MCF 10A (cell line): ENCODE measurements around the gene NOB1. TPM values are rescaled to one million over a fixed set of nuclear protein-coding genes. Genes with fewer than 3 reads are reported as not detected.

ENCODE experiments used
- BruUV-seq: library from RNA; stranded (reverse); fragments of 400-500 nt; replicated peaks from 2 replicates; lab custom pipeline; 2021; lab: Mats Ljungman, UMichigan
- CTCF ChIA-PET: fragments of 300-600 bp; sonication (Branson Sonifier 250); formaldehyde crosslinking; extraction: SDS; loops from one replicate; lab custom pipeline; 2021; ENCODE audit warnings: antibody characterized with exemption, inconsistent platforms; lab: Yijun Ruan, JAX
- POLR2A ChIA-PET: fragments of 300-600, 350-650 bp; sonication (Branson Sonifier 250); formaldehyde crosslinking; extraction: SDS; loops from one replicate; lab custom pipeline; 2020; ENCODE audit warnings: antibody characterized with exemption, inconsistent platforms; lab: Yijun Ruan, JAX
- DNase-seq: peaks from one replicate; pipeline ENCODE4 v3.0.0-alpha.2; 2018; ENCODE audit not compliant: unreplicated experiment
- H3K27ac Mint-ChIP-seq: one replicate; pipeline ENCODE4 v1.8.0; 2022; ENCODE audit warnings: mild to moderate bottlenecking, low read depth, mixed read lengths; ENCODE audit not compliant: unreplicated experiment
- H3K27me3 Mint-ChIP-seq: one replicate; pipeline ENCODE4 v1.8.0; 2022; ENCODE audit warnings: mixed read lengths; ENCODE audit not compliant: insufficient read depth, unreplicated experiment
- H3K36me3 Mint-ChIP-seq: one replicate; pipeline ENCODE4 v1.8.0; 2022; ENCODE audit warnings: mild to moderate bottlenecking, moderate library complexity, mixed read lengths; ENCODE audit not compliant: insufficient read depth, unreplicated experiment
- H3K4me1 Mint-ChIP-seq: one replicate; pipeline ENCODE4 v1.8.0; 2022; ENCODE audit warnings: mixed read lengths; ENCODE audit not compliant: insufficient read depth, unreplicated experiment
- H3K4me3 Mint-ChIP-seq: one replicate; pipeline ENCODE4 v1.8.0; 2022; ENCODE audit warnings: mild to moderate bottlenecking, moderate library complexity, mixed read lengths; ENCODE audit not compliant: unreplicated experiment
- H3K9me3 Mint-ChIP-seq: one replicate; pipeline ENCODE4 v1.8.0; 2022; ENCODE audit warnings: mixed read lengths; ENCODE audit not compliant: unreplicated experiment
- CTCF ChIP-seq: fragments of 200-600 bp; IDR thresholded peaks from one replicate; pipeline ENCODE4 v1.8.0; 2022; ENCODE audit warnings: antibody characterized with exemption, mild to moderate bottlenecking; ENCODE audit not compliant: unreplicated experiment
- intact Hi-C: fragments of 100-400 bp; cut with micrococcal nuclease; formaldehyde crosslinking; loops from 2 replicates; pipeline ENCODE4 v1.14.1; 2022
- total RNA-seq: library from RNA; stranded (reverse); gene quantifications from 2 replicates; pipeline ENCODE4 v1.2.3, GENCODE V29; 2022

The NOB1 gene
- total RNA-seq, 1 experiment from 2014 or later = 110 TPM

- no peak for TF ChIP-seq CTCF
- POLR2A ChIA-PET = no interaction called here
- Mint-ChIP-seq H3K9me3 (no peaks in the 10 kb centered on the region), H3K36me3 (peaks cover 10% of the 10 kb centered on the region), H3K27ac (no peak overlapping the region), H3K27me3 (no peaks in the 10 kb centered on the region), H3K4me3 (no peak overlapping the region), H3K4me1 (peaks cover 5% of the 10 kb centered on the region)
- no TSS peak for BruUV-seq
- no peak for DNase-seq
- intact Hi-C loops = no loop called here
- CTCF ChIA-PET = interaction anchor here (0.6 kb wide), 1 partner anchor 26 kb away, joined by 3 read pairs; no protein-coding TSS in a partner anchor
Measured at GRCh38 chr16:69768666-69769065, 13.9 kb upstream of the NOB1 start.

- TF ChIP-seq CTCF = no peak
- H3K36me3 Mint-ChIP-seq = peaks cover 4% of the 10 kb centered on the region
- no peak overlapping the region for H3K4me3 Mint-ChIP-seq
- no TSS peak for BruUV-seq
- no peak overlapping the region for H3K27ac Mint-ChIP-seq
- H3K27me3 Mint-ChIP-seq = no peaks in the 10 kb centered on the region
- no peak for DNase-seq
- no peaks in the 10 kb centered on the region for H3K9me3 Mint-ChIP-seq
- ChIA-PET POLR2A (no interaction called here), CTCF (interaction anchor here (0.7 to 1.8 kb wide), 2 partner anchors 13 to 34 kb away, joined by 3 to 5 read pairs; partner anchors contain the start of gene NOB1)
- intact Hi-C loops = no loop called here
- peaks cover 5% of the 10 kb centered on the region for H3K4me1 Mint-ChIP-seq
Measured at GRCh38 chr16:69767459-69768229, 12.9 kb upstream of the NOB1 start.

GRCh38 chr16:69763599-69763942, 8.8 kb upstream of the NOB1 start:
- no peaks in the 10 kb centered on the region for H3K36me3 Mint-ChIP-seq
- DNase-seq = no peak
- H3K27ac Mint-ChIP-seq = peak overlapping the region; percentile 93
- peaks cover 5% of the 10 kb centered on the region for H3K4me1 Mint-ChIP-seq
- CTCF ChIA-PET = interaction anchor here (0.6 to 1.5 kb wide), 2 partner anchors 9 kb away, joined by 5 to 9 read pairs; partner anchors contain the start of gene NOB1
- intact Hi-C loops = no loop called here
- no TSS peak for BruUV-seq
- no peaks in the 10 kb centered on the region for H3K27me3 Mint-ChIP-seq
- POLR2A ChIA-PET = interaction anchor here (0.7 to 3.7 kb wide), 15 partner anchors 7 to 379 kb away, joined by 3 to 45 read pairs (median 7); partner anchors contain the start of genes NOB1 and NQO1
- TF ChIP-seq CTCF = no peak
- H3K9me3 Mint-ChIP-seq = no peaks in the 10 kb centered on the region
- peak overlapping the region; percentile 75 for H3K4me3 Mint-ChIP-seq

- peaks cover 5% of the 10 kb centered on the region for H3K4me1 Mint-ChIP-seq
- CTCF ChIA-PET = interaction anchor here (0.6 to 1.5 kb wide), 4 partner anchors 9 to 168 kb away, joined by 3 to 9 read pairs (median 4); partner anchors contain the start of gene NOB1
- peak overlapping the region; percentile 75 for H3K4me3 Mint-ChIP-seq
- H3K27me3 Mint-ChIP-seq = no peaks in the 10 kb centered on the region
- TSS peak; percentile 34 for BruUV-seq
- no peaks in the 10 kb centered on the region for H3K9me3 Mint-ChIP-seq
- DNase-seq = no peak
- no peaks in the 10 kb centered on the region for H3K36me3 Mint-ChIP-seq
- POLR2A ChIA-PET = interaction anchor here (0.5 to 3.7 kb wide), 21 partner anchors 8 to 379 kb away, joined by 3 to 45 read pairs (median 5); partner anchors contain the start of genes NOB1 and NQO1
- peak overlapping the region; percentile 93 for H3K27ac Mint-ChIP-seq
- intact Hi-C loops = no loop called here
- TF ChIP-seq CTCF = no peak
Measured at GRCh38 chr16:69762814-69763598, 8.3 kb upstream of the NOB1 start.
